ENCODE results near the gene PTAR1. TPM values are rescaled to one million over a fixed set of nuclear protein-coding genes. Genes with fewer than 3 reads are reported as not detected.
A peak's percentile ranks its signal among the peaks of the same experiment; 100 is the strongest.

The PTAR1 gene
- polyA plus RNA-seq, 1 donor = 29.5 TPM

- H3K27ac ChIP-seq (ENCODE audit: low read length) = no peak overlapping the region
- H3K36me3 ChIP-seq (ENCODE audit: control insufficient read depth, insufficient read depth, low read length) = no peaks in the 10 kb centered on the region
- H3K27me3 ChIP-seq (ENCODE audit: control insufficient read depth, insufficient read depth, low read length) = peaks cover 12% of the 10 kb centered on the region
- no peaks in the 10 kb centered on the region for H3K9me3 ChIP-seq (ENCODE audit: control insufficient read depth, low read depth, low read length)
- no CpG with 5 or more reads among the region's 3 CpGs for WGBS (ENCODE audit: insufficient coverage, low lambda C conversion rate)
- peaks cover 5% of the 10 kb centered on the region for H3K4me1 ChIP-seq (ENCODE audit: control insufficient read depth, insufficient read depth, low read length)
- no peak for DNase-seq
- no peak overlapping the region for H3K4me3 ChIP-seq (ENCODE audit: low read length)
Measured at GRCh38 chr9:69675563-69675962, 84.2 kb downstream of the PTAR1 start.

GRCh38 chr9:69674716-69675438 lies 84.9 kb downstream of the PTAR1 start:
- 88% methylated on average over 1 of the region's 3 CpGs for WGBS (ENCODE audit: insufficient coverage, low lambda C conversion rate)

GRCh38 chr9:69674112-69674685 lies 85.6 kb downstream of the PTAR1 start:
- Histone ChIP-seq H3K36me3 (ENCODE audit: control insufficient read depth, insufficient read depth, low read length) (no peaks in the 10 kb centered on the region), H3K27me3 (ENCODE audit: control insufficient read depth, insufficient read depth, low read length) (peaks cover 19% of the 10 kb centered on the region), H3K4me1 (ENCODE audit: control insufficient read depth, insufficient read depth, low read length) (peaks cover 5% of the 10 kb centered on the region), H3K27ac (ENCODE audit: low read length) (no peak overlapping the region), H3K4me3 (ENCODE audit: low read length) (no peak overlapping the region), H3K9me3 (ENCODE audit: control insufficient read depth, low read depth, low read length) (no peaks in the 10 kb centered on the region)
- WGBS (ENCODE audit: insufficient coverage, low lambda C conversion rate) = 69% methylated on average over 5 of the region's 11 CpGs
- DNase-seq = peak in 1 of 2 donors; percentile 16

More at GRCh38 chr9:69674716-69675438, 84.9 kb downstream of the PTAR1 start:
- Histone ChIP-seq H3K27me3 (ENCODE audit: control insufficient read depth, insufficient read depth, low read length) (peaks cover 15% of the 10 kb centered on the region), H3K4me3 (ENCODE audit: low read length) (no peak overlapping the region), H3K36me3 (ENCODE audit: control insufficient read depth, insufficient read depth, low read length) (no peaks in the 10 kb centered on the region), H3K4me1 (ENCODE audit: control insufficient read depth, insufficient read depth, low read length) (peaks cover 5% of the 10 kb centered on the region), H3K9me3 (ENCODE audit: control insufficient read depth, low read depth, low read length) (no peaks in the 10 kb centered on the region), H3K27ac (ENCODE audit: low read length) (no peak overlapping the region)
- no peak for DNase-seq

GRCh38 chr9:69673311-69673640 lies 86.5 kb downstream of the PTAR1 start:
- H3K4me1 ChIP-seq (ENCODE audit: control insufficient read depth, insufficient read depth, low read length) = peaks cover 5% of the 10 kb centered on the region

GRCh38 chr9:69672596-69673310 lies 87.1 kb downstream of the PTAR1 start:
- peak; percentile 65 to 80 for DNase-seq
- Histone ChIP-seq H3K9me3 (ENCODE audit: control insufficient read depth, low read depth, low read length) (no peaks in the 10 kb centered on the region), H3K36me3 (ENCODE audit: control insufficient read depth, insufficient read depth, low read length) (no peaks in the 10 kb centered on the region), H3K4me3 (ENCODE audit: low read length) (peak overlapping the region; percentile 76), H3K4me1 (ENCODE audit: control insufficient read depth, insufficient read depth, low read length) (peaks cover 5% of the 10 kb centered on the region), H3K27me3 (ENCODE audit: control insufficient read depth, insufficient read depth, low read length) (peaks cover 22% of the 10 kb centered on the region), H3K27ac (ENCODE audit: low read length) (peak overlapping the region; percentile 75)
- no CpG with 5 or more reads among the region's 60 CpGs for WGBS (ENCODE audit: insufficient coverage, low lambda C conversion rate)

More at GRCh38 chr9:69673311-69673640, 86.5 kb downstream of the PTAR1 start:
- Histone ChIP-seq H3K27ac (ENCODE audit: low read length) (peak overlapping the region; percentile 75), H3K27me3 (ENCODE audit: control insufficient read depth, insufficient read depth, low read length) (peaks cover 19% of the 10 kb centered on the region), H3K36me3 (ENCODE audit: control insufficient read depth, insufficient read depth, low read length) (no peaks in the 10 kb centered on the region), H3K9me3 (ENCODE audit: control insufficient read depth, low read depth, low read length) (no peaks in the 10 kb centered on the region), H3K4me3 (ENCODE audit: low read length) (peak overlapping the region; percentile 76)
- WGBS (ENCODE audit: insufficient coverage, low lambda C conversion rate) = 75% methylated on average over 4 of the region's 6 CpGs
- DNase-seq = no peak

GRCh38 chr9:69671879-69672595 lies 87.8 kb downstream of the PTAR1 start, which contains the start of gene APBA1:
Gene APBA1 (minus strand): TSS chr9:69672371.
- Histone ChIP-seq H3K9me3 (ENCODE audit: control insufficient read depth, low read depth, low read length) (no peaks in the 10 kb centered on the region), H3K27me3 (ENCODE audit: control insufficient read depth, insufficient read depth, low read length) (peaks cover 24% of the 10 kb centered on the region), H3K4me3 (ENCODE audit: low read length) (peak within 1 kb of the TSS; percentile 76), H3K27ac (ENCODE audit: low read length) (peak within 1 kb of the TSS; percentile 75), H3K36me3 (ENCODE audit: control insufficient read depth, insufficient read depth, low read length) (no peaks in the 10 kb centered on the region), H3K4me1 (ENCODE audit: control insufficient read depth, insufficient read depth, low read length) (peaks cover 5% of the 10 kb centered on the region)
- DNase-seq = peak; percentile 54 to 76
- no CpG with 5 or more reads among the region's 92 CpGs for WGBS (ENCODE audit: insufficient coverage, low lambda C conversion rate)

- Histone ChIP-seq H3K36me3 (ENCODE audit: control insufficient read depth, insufficient read depth, low read length) (no peaks in the 10 kb centered on the region), H3K9me3 (ENCODE audit: control insufficient read depth, low read depth, low read length) (no peaks in the 10 kb centered on the region), H3K4me1 (ENCODE audit: control insufficient read depth, insufficient read depth, low read length) (peaks cover 5% of the 10 kb centered on the region), H3K4me3 (ENCODE audit: low read length) (peak overlapping the region; percentile 72), H3K27me3 (ENCODE audit: control insufficient read depth, insufficient read depth, low read length) (peaks cover 24% of the 10 kb centered on the region), H3K27ac (ENCODE audit: low read length) (peak overlapping the region; percentile 63)
- no CpG with 5 or more reads among the region's 15 CpGs for WGBS (ENCODE audit: insufficient coverage, low lambda C conversion rate)
- peak in 1 of 2 donors; percentile 20 for DNase-seq
Measured at GRCh38 chr9:69671311-69671878, 88.4 kb downstream of the PTAR1 start.

GRCh38 chr9:69667306-69667705 lies 92.5 kb downstream of the PTAR1 start:
- 100% methylated on average over 1 of the region's 1 CpG for WGBS (ENCODE audit: insufficient coverage, low lambda C conversion rate)
- Histone ChIP-seq H3K27ac (ENCODE audit: low read length) (no peak overlapping the region), H3K9me3 (ENCODE audit: control insufficient read depth, low read depth, low read length) (no peaks in the 10 kb centered on the region), H3K27me3 (ENCODE audit: control insufficient read depth, insufficient read depth, low read length) (peaks cover 24% of the 10 kb centered on the region), H3K4me3 (ENCODE audit: low read length) (no peak overlapping the region), H3K36me3 (ENCODE audit: control insufficient read depth, insufficient read depth, low read length) (no peaks in the 10 kb centered on the region), H3K4me1 (ENCODE audit: control insufficient read depth, insufficient read depth, low read length) (peaks cover 3% of the 10 kb centered on the region)
- no peak for DNase-seq

GRCh38 chr9:69660304-69660703 lies 99.5 kb downstream of the PTAR1 start:
- DNase-seq = no peak

More at GRCh38 chr9:69660304-69660703, 99.5 kb downstream of the PTAR1 start:
- no peak overlapping the region for H3K27ac ChIP-seq (ENCODE audit: low read length)
- H3K4me1 ChIP-seq (ENCODE audit: control insufficient read depth, insufficient read depth, low read length) = peaks cover 3% of the 10 kb centered on the region
- H3K9me3 ChIP-seq (ENCODE audit: control insufficient read depth, low read depth, low read length) = no peaks in the 10 kb centered on the region
- peaks cover 4% of the 10 kb centered on the region for H3K27me3 ChIP-seq (ENCODE audit: control insufficient read depth, insufficient read depth, low read length)
- H3K36me3 ChIP-seq (ENCODE audit: control insufficient read depth, insufficient read depth, low read length) = no peaks in the 10 kb centered on the region
- WGBS (ENCODE audit: insufficient coverage, low lambda C conversion rate) = 43% methylated on average over 1 of the region's 2 CpGs
- H3K4me3 ChIP-seq (ENCODE audit: low read length) = no peak overlapping the region
